ENCODE measurements around the gene MOSPD3.
"Not testable (repeated sequence)": the region's sequence is repeated elsewhere in the genome, so short reads cannot be mapped to it uniquely, and the experiment has no call there.

The MOSPD3 gene

GRCh38 chr7:100611983-100612729, at the start of gene MOSPD3:
MOSPD3 (plus strand) TSS chr7:100612540; CDS start chr7:100612792, 252 bp downstream.
- DNase-seq = peak; percentile 99

- no peak for DNase-seq
Observed at GRCh38 chr7:100563100-100563564, 49.2 kb upstream of the MOSPD3 start.

GRCh38 chr7:100563809-100564400, 48.4 kb upstream of the MOSPD3 start:
- DNase-seq = peak; percentile 47

GRCh38 chr7:100564405-100564804, 47.9 kb upstream of the MOSPD3 start:
- DNase-seq = not testable (repeated sequence)

GRCh38 chr7:100565133-100565571, 47.2 kb upstream of the MOSPD3 start:
- DNase-seq = no peak

- no peak for DNase-seq
Observed at GRCh38 chr7:100566018-100566531, 46.3 kb upstream of the MOSPD3 start.

- no peak for DNase-seq
Observed at GRCh38 chr7:100567031-100567730, 45.2 kb upstream of the MOSPD3 start.

- peak; percentile 29 for DNase-seq
Observed at GRCh38 chr7:100567751-100568175, 44.6 kb upstream of the MOSPD3 start.

- no peak for DNase-seq
Observed at GRCh38 chr7:100568176-100568895, 44.0 kb upstream of the MOSPD3 start.

- DNase-seq = peak; percentile 75
Observed at GRCh38 chr7:100568896-100569844, 43.2 kb upstream of the MOSPD3 start.

GRCh38 chr7:100570954-100571828, 41.1 kb upstream of the MOSPD3 start:
- no peak for DNase-seq

- DNase-seq = no peak
Observed at GRCh38 chr7:100571829-100572116, 40.6 kb upstream of the MOSPD3 start.

- no peak for DNase-seq
Observed at GRCh38 chr7:100572281-100572948, 39.9 kb upstream of the MOSPD3 start.

- DNase-seq = no peak
Observed at GRCh38 chr7:100572949-100573675, 39.2 kb upstream of the MOSPD3 start.

- no peak for DNase-seq
Observed at GRCh38 chr7:100573691-100574361, 38.5 kb upstream of the MOSPD3 start, which contains the start of gene SAP25. SAP25 (minus strand) TSS chr7:100573900; CDS start chr7:100573742, 158 bp downstream.

- DNase-seq = no peak
Observed at GRCh38 chr7:100574362-100575205, 37.8 kb upstream of the MOSPD3 start.

GRCh38 chr7:100575206-100575631, 37.1 kb upstream of the MOSPD3 start:
- no peak for DNase-seq

Measured in NCI-H146 (cell line).